Fibroblast of skin of back (primary cell): ENCODE results near the gene FAHD2A.
A peak's percentile ranks its signal among the peaks of the same experiment; 100 is the strongest.
"Not testable (repeated sequence)": the region's sequence is repeated elsewhere in the genome, so short reads cannot be mapped to it uniquely, and the experiment has no call there.

Source experiments
- DNase-seq: peaks from one replicate; pipeline ENCODE4 v3.0.0-alpha.2; 2013

Gene FAHD2A

DNA sequence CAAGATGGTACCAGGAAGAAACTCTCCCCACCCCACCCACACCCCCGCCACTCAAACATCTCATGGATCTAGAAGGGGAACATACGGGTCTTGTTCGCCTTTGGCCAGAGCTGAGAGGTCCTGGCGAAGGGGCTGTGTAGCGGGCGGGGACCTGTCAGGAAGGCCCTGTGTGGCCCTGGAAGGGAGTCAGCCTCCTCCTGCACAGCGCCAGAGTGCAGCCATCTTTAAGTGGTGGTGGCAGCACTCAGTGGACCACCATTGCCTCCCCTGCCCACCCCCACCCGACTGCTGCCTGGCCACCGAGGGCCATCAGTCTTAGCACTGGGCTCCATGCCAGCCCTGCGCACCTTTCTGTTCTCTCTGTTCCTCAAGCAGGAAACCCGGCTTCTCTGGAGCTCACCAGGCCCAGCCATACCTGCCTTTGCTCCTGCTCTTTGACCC, 11.6 kb upstream of the FAHD2A start:
- no peak for DNase-seq

DNA sequence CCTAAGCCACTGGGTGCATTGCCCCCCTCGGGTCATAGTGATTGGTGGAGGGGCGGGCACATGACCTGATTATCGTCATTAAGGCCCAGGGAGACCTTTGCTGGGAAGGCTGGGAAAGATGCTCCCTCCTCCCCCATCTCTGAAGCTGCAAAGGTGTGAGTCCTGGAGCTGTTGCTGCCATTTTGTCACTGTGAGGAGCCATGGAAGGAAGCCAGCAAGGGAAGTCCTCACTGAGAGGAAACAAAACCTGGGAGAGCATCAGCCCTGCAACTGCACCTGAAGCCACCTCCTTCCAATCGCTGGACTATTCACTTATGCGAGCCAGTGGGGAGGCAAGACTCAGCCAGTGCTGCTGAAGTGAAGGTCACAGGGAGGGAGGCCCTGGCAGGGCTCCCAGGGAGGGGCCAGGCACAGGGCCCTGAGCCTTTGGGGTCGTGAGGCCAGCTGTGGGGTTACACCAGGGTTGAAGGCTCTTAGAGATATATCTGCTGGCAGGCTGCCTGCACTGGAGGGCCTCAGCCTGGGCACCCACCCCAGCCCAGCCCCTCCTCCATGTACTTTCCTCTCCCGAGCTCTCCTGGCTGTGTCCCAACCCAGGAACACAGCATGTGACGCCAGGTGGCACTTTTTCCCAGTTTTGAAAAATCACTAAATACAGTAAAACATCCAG, 10.7 kb upstream of the FAHD2A start:
- no peak for DNase-seq

DNA sequence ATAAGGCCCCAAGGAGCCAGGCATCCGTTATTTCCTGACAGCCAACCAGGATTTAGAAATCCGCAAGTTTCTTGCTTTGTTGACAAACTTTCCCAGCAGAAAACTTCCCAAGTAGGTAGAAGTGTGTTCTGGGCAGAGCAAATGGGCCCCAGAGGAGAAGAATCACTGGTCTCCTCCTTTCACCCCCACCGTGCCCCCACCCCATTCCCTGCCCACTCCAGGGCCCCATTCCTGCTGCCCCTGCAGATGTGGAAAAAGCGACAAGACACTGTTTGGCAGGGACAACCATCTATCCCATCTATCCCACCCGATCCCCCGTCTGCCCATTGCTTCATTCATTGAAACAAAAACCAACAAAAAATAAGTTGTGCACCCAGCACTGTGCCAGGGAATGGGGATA, 10.2 kb upstream of the FAHD2A start:
- no peak for DNase-seq

DNA sequence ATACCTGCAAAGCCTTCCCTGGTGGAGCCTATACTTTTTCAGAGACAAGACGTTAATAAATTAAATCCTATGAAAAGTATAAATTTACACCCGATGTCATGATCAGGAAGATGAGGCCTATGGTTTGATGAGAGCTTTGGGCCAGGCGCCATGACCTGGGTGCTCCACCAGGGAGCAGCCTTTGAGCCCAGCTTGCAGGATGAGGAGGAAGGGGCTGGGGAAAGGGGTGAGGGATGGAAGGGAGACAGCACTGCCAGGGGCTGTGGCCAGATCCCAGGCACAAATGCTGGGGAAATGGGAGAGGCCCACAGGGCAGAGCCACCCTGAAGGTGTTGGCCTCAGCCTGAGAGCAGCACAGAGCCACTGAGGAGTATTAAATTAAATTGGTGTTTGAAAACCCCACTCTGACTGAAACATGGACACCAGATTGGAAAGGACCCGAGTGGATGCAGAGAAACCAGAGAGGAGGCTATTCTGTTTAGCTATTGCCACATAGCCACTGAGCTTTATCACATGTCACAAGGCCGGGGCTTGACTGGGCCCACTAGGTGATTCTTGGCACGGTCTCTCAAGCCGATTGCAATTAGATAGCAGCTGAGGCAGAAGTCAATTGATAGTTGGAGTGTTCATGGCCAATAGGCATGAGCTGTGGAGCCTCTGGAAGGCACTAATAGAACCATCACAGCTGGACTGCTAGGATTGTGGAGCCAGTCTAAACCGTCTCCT, 9.6 kb upstream of the FAHD2A start:
- DNase-seq = no peak

DNA sequence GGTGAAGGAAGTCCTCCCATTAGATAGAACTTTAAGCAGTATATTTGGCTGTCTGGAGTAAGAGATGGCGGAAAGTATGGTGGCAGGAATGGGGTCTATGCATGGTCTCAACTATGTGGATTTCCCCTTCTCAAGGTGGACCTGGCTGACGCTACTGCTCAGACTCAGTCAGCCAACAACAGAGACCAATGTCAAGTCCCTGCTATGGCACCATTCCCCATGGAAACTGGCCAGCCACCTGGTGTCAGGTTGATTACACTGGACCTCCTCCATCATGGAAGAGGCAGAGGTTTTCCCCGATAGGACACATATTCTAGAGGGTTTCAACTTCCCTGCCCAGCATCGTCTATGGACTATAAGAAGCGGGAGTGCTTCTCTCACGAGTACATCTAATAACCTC, 8.6 kb upstream of the FAHD2A start:
- DNase-seq = no peak

DNA sequence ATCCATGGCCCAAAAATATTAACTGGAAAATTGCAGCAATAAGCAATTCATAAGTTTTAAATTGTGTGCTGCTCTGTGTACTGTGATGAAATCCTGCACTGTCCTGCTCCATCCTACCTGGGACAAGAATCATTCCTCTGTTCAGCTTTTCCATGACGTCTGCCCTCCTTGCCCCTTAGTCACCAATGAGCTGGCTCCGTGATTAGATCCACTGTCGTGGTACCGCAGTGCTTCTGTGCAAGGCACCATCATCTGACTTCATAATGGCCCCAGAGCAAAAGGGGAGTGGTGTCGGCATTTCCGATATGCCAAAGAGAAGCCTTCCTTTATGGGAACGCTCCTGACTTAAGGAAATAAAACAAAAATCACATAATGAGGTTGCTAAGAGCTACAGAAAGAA, 3.4 kb upstream of the FAHD2A start:
- no peak for DNase-seq

DNA sequence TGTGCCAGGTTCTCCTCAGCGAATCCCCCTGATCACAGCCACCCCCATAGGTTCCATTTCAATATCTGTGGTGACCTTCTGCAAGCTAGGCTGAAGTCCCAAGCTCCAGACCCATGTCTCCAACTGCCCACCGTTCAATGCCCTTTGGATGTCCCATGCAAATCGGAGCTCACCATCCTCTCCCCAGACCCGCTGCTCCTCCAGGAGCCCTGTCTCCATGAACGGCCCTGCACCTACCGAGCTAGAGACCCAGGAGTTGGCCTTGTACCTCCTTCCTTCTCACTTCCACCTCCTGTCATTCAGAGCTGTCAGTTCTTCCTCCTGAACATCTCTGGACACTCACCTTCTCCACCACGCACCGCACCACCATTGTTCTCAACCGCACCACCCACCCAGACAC, 1.0 kb upstream of the FAHD2A start:
- DNase-seq = no peak

DNA sequence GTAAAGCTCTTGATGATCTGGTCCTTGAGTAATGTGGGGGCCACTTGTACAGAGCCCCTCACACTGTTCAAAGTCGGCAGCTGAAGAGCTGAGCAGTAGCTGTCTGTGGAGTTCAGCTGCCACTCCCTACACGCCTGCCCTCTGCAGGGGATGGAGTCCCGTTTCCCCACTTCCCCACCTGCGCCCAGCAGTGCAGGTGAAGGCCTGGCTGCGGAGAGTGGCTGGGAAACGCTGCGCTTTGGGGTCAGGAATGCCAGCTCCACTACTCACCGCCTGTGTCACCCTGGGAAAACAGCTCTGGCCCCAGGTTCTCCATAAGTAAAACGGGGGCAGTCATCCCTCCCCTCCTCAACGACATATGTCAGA, 521 bp upstream of the FAHD2A start:
- not testable (repeated sequence) for DNase-seq

DNA sequence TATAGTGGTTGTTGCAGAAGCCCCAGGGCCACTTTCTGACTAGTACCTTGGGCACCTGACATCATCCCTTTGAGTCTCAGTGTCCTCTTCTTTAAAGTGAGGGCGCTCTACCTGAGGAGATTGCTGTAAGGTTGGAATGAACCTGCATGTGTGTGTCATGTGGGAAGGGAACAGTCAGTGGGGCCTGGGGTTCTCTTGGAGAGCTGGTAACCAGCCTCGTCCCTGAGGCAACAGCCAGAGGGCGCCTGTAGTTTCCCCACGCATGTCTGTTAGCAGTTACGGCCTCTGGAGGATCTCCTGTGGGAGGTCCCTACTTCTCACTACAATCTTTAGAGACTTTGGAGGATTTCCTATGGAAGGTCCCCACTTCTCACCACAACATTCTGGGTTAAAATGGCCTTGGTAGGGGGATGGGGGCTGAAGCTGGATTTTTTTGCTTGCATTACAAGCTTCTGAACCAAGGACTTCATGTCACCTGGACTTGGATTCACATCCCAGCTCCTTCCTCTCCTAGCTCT, 755 bp downstream of the FAHD2A start:
- peak; percentile 48 for DNase-seq

DNA sequence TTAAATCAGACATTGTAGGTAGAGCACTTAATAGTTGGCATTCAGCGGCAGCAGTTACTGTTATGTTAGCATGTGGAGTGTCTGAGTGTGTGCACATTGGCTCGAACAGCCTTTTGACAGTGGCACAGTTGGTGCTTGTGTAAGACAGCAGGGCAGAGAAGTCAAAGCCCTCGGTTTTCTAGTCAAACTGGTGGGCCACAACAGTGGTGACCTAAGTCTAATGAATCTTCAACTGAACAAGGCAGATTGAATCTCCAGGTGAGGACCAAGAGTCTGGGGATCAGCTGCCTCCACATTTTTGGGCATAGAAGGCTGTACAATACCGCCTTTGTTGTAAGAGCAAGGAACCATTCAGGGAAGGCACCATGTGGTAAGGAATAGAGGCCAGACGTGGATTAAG, 1.3 kb downstream of the FAHD2A start:
- DNase-seq = not testable (repeated sequence)

DNA sequence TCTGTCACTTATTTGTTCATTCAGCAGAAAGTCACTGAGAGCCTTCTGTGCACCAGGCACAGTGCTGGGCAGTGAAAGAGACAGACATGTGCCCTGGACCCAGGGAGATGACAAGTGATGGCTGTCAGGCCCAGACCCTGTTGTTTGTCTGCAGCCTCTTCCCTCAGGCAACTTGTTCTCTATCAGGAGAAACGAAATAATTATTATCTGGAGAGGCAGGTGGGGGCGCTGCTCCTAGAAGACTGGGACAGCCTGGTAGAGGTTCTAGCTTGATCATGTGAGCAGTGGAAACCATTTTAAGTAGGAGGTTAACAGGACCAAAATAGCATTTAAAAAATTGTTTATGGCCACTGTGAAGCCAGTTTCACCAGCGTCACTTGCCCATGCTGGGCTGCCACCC, 2.2 kb downstream of the FAHD2A start:
- not testable (repeated sequence) for DNase-seq

DNA sequence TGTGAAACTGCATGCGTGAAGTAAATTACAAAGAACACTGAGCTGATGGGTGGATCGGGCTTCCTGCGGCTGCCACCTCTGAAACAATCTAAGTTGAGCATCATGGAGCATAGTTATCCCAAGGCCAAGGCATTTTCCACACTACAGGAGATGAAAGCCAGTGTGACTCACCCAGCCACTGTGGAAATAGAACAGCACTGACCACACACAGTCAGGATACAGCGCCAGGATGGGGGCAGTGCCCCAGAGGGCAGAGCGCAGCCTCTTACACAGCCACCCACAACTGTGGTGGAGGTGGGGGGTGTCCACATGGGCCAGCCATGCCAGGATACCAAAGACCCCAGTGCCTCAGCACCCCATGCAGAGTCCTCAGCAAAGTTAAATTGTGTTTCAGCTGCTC, 8.7 kb downstream of the FAHD2A start:
- DNase-seq = peak; percentile 26

DNA sequence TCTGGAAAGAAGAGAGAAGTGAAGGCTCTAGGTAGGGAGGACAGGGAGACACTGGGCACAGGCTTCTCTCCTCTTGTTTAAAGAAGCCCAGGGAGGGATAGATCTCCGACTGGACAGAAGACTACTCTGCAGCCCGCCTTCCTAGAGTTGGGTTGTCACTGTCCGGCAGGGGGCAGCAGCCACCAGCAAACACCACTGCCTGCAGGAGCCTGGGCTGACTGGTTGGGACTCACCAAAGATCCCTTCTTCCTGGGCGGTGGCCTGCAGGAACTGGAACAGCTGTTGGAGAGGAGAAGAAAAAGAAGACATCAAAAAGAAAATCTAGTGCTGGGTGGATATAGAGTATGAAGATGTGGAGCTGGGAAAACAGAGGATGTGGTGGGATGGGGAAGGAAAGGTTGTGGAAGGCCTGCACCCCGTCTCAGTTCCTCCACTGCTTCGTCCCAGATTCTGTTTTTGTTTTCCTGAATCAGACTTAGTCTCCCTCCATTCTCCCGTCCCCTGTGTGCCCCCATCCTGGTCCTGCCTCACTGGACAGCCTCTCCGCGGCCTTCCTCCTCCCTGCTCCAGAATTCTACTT, 11.6 kb downstream of the FAHD2A start:
- DNase-seq = peak; percentile 75

DNA sequence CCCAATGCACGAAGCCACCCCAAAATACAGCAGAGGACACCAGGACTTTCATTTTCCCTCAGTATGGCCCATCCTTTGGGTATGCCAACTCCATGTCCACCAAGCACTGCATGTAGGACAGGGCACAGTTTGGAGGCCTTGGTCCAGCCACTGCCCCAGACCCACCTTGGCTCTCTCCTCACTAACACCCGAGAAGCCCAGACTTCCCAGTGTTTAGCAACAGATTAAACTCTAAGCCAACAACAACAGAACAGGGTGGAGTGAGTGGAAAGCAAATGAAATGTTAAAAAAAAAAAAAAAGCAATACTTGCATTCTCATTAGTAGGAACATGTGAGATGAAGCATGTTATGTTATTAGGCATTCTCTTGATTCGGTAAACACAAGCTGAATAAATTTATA, 12.6 kb downstream of the FAHD2A start:
- not testable (repeated sequence) for DNase-seq

DNA sequence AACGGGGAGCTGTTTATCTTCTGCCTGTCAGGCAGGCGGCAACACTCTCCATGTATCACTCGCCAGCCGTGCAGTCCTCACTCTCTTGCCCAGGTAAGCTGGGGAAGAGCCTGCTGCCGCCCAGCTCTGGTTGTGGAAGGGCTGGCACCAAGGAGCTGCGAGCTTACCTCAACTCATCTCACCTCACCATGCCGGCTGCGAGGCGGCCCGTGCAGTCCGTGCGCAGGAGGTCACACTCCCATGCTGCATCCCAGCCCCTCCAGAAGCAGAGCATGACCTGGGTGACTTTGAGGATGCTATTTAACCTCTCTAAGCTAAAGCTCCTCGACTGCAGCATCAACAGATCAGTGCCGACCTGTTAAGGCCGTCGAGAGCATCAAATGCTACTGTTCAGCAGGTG, 13.1 kb downstream of the FAHD2A start:
- DNase-seq = not testable (repeated sequence)

DNA sequence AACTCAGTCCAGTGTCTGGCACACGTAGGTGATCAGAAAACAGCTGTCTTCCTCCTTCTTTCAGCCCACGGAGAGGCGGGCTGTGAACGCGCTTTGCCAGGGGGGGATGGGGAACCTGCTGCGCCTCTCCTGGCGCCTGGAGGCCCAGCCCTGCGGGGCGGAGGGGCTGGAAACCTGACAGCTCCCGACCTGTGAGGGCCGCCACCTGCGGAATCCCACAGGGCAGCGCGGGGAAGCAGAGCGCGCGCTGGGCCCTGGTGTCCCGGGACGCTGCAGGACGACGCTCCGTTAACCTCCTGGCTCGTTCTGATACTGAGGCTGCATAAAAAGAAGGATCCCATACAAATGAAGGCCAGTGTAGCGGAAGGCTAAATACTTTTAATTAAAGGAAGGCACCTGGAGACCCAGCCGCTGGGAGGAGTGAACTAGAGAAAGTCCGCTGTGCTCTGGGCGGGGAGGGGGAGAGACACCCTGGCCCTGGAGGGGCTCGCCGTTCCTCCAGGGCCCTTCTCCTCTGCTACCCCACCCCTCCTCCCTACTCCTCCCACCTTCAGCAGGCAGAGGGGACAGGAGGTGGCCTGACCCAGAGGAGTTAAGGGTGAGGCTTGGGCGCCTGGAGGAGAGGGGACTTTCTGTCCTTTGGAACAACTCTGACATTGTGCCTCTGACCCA, 24.8 kb downstream of the FAHD2A start:
- not testable (repeated sequence) for DNase-seq

DNA sequence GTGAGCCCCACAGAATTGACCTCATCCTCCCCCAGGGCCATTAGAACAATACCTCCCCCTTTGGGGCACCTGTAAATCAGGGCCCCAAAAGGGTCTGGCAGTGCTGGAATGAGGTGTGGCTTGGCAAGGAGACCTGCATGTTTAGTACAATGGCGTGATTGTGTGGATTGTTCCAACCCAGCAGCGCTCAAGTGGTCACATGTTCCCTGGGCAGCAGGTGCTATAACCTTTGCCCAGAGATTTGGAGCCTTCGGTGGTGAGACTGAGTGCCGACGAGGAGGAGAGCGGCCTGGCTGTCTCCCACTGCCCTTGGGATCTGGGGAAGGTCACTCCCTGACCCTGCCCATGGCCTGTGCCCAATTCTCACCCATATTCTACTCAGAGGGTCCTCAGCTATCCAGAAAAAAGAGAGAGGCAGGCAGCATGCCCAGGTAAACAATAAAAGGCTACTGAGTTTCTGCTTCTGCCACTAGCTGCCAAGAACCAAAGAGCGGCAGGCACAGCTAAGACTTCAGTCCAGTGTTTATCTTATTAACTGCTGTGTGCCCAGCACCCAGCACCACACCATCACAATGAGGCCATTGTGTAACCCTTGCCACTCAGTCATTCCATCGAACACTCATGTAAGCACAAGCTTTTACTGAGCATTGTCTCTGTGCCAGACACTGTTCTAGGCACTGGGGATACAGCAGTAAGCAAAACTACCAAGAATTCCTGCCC, 27.4 kb downstream of the FAHD2A start:
- DNase-seq = not testable (repeated sequence)

DNA sequence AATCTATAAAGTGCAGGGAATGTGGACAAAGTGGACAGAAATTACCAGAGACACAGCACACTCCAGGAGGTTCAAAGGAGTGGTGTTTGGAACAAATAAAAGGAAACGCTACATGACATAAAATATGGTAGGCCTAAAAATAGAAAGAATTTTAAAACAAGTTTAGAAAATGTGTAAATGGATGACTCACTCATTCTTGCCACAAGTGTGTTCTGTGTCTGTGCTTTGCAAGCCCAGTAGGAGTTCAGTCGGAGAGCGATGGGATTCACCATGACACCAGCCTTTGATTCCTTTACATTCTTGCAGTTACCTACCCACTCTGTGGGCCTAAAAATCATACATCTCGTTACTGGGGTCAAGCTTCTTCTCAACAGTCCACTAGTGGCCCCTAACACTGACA, 30.9 kb downstream of the FAHD2A start:
- DNase-seq = not testable (repeated sequence)

DNA sequence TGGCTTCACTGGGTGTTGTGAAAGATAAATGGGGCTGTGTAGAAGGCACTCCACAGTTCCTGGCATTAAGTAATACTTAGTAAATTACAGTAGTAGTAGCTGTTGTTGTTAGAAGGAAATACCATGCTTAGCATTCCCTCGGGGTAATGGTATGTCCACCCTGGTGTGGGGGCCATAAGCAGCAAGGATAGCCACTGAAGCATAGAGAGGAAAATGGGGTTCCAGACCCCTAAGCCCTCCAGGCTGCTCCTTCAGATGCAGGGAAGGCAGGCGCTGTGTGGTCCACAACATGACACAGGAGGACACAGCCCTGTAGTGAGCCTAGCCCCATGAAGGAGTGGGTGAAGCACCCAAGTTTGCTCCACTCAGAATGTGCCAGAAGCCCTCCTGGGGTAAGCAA, 31.5 kb downstream of the FAHD2A start:
- peak; percentile 29 for DNase-seq

DNA sequence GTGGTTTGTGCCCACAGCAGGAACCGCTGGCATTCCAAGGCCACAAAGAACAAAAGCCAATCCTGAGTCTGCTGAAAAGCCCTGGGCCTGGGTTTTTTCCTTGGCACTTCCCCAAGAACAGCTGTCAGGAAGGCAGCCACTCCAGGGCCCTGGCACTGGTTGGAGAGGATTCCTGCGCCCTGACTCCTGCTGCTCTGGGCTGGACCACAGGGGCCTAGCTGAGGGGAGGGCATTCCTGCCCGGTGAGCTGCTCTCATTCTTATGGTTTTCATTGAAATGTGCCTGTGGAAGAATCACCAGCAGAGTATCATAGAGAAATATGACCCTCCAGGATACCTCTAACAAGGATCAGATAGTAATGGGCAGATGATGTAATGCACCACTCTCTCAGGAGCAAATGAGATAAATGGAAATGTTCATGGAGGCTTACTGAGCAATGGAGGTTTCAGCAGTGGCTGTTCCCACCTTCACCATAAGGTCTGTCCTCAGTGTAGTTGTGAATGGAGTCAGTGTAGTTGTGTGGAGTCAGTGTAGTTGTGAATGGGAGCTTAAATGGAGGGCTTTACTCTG, 32.1 kb downstream of the FAHD2A start:
- peak; percentile 74 for DNase-seq

DNA sequence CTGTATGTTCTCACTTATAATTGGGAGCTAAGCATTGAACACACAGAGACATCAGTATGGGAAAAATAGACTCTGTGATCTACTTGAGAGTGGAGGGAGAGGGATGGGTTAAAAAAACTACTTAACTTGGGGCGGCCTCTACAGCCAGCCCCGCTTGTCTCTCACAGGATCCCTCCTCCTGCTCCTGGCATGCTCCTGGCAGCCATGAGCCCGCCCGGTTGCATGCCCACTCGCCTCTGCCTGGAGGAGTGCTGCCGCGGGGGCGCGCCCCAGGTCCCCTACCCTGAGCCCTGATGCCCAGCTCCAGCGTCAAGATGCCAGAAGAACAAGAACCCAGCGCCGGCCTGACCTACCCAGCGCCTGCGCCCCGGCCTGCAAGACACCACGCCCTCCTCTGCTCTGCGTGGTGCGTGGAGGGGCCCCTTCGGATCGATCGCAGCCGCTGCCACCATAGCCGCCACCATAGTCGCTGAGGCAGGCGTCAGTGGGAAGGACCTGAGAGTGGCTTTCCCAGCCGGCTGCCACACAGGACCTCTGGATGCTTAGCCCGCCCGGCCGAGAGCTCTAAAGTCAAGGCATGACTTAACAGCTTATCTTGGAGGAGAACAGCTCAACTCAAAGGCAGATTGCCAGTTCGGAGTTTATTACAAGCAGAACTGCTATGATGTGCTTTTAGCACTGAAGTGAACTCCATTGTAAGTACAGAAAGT, 32.8 kb downstream of the FAHD2A start:
- not testable (repeated sequence) for DNase-seq

DNA sequence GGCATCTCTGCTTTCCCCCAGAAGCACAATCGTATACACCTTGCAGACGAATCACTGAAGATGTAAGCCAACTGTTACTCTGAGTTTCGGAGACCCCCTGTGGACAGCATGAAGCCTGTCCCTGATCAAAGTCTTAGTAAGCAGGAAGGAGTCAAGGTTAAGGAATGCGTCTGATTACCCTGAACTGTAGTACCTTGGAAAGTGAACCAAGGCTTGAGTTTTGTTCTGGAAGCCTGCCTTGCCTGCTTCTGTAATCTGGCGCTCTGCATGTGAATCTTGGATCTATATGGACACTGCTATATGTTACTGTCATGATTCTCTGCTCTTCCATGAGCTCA, 33.3 kb downstream of the FAHD2A start:
- DNase-seq = not testable (repeated sequence)
